Tibial nerve (tissue), 4 donors: ENCODE results near the gene IL15. TPM values are rescaled to one million over a fixed set of nuclear protein-coding genes. Genes with fewer than 3 reads are reported as not detected.

Experiments used
- DNase-seq, 2 donors: peaks; one replicate each; pipeline ENCODE4 v3.0.0-alpha.2; 2019; ENCODE audit warnings: low spot score in 2 of 2
- H3K27ac ChIP-seq, 4 donors: fragments of 200-600 bp; sonication (generic) in 3 of 4; one replicate each; pipeline ENCODE4 v1.5.1; 2017 to 2019; ENCODE audit warnings: mild to moderate bottlenecking in 1 of 4
- H3K27me3 ChIP-seq, 2 donors: fragments of 200-600 bp; sonication (generic) in 1 of 2; one replicate each; pipeline versions ENCODE4 v1.5.1 to v1.6.0; 2017 to 2019
- H3K36me3 ChIP-seq, 3 donors: fragments of 200-600 bp; sonication (generic); one replicate each; pipeline ENCODE4 v1.5.1; 2018 to 2019
- H3K4me1 ChIP-seq, 4 donors: fragments of 200-600 bp; sonication (generic) in 3 of 4; one replicate each; pipeline ENCODE4 v1.5.1; 2017 to 2019
- H3K4me3 ChIP-seq, 4 donors: fragments of 200-600 bp; sonication (generic) in 3 of 4; one replicate each; pipeline ENCODE4 v1.5.1; 2017 to 2019; ENCODE audit warnings: mild to moderate bottlenecking in 1 of 4, moderate library complexity in 1 of 4
- H3K9me3 ChIP-seq, 4 donors: fragments of 200-600 bp; sonication (generic) in 3 of 4; one replicate each; pipeline ENCODE4 v1.5.1; 2017 to 2019
- CTCF ChIP-seq, 5 experiments: fragments of 200-600 bp in 3 of 5; fragments of 450-650 bp in 2 of 5; sonication (generic) in 3 of 5; IDR thresholded peaks; one replicate each; pipeline ENCODE4 v1.5.1; 2016 to 2019; ENCODE audit warnings: antibody characterized with exemption in 5 of 5, mild to moderate bottlenecking in 3 of 5, moderate library complexity in 2 of 5
- EP300 ChIP-seq, 2 donors: sonication (generic); formaldehyde crosslinking; IDR thresholded peaks; one replicate each; pipeline ENCODE4 v1.6.1; 2017; ENCODE audit warnings: antibody characterized with exemption in 2 of 2, mild to moderate bottlenecking in 1 of 2
- POLR2A ChIP-seq, 2 donors: fragments of 450-650 bp; IDR thresholded peaks; one replicate each; pipeline ENCODE4 v1.6.1; 2017; ENCODE audit warnings: antibody characterized with exemption in 2 of 2, mild to moderate bottlenecking in 2 of 2, moderate library complexity in 2 of 2
- WGBS, 2 donors: methylation state at CpG; one replicate each; pipeline ENCODE4 v1.1.5; 2018; 5-methylcytosine and 5-hydroxymethylcytosine counted together
- total RNA-seq, 4 donors: library from RNA; depleted of rRNA; stranded (reverse); fragments of >200 nt; gene quantifications; one replicate each; pipeline ENCODE4 v1.1.0, GENCODE V29; 2016

Gene IL15
- total RNA-seq, 4 donors from 2014 or later = 2.4 to 8.1 (median 6.4) TPM

DNA sequence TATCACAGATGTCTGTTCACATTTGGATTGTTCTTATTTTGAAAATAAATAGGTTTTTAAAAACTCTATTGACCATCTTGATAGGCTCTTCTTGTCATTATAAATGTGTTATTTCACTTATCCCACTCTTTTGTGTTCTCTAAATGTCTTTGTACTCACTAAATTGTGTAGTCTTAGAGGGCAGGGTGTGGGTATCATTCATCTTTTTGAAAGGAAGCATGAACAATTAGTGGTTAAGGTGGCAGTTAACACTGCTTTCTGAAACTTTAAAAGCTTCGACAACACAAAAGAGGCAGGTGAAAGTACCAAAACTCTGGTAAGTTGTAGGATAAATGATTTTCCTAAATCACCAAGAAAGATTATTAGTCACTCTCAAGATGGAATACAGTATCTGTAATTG lies 83.2 kb downstream of the IL15 start:
- TF ChIP-seq EP300 (IDR thresholded peaks at IDR 0.05) = no peak
- TF ChIP-seq CTCF (IDR thresholded peaks at IDR 0.05) = no peak
- TF ChIP-seq POLR2A (IDR thresholded peaks at IDR 0.05) = no peak
- Histone ChIP-seq H3K4me1 (no peaks in the 10 kb centered on the region), H3K27ac (no peak overlapping the region), H3K36me3 (peaks cover 0 to 14% (median 0%) of the 10 kb centered on the region in 3 donors), H3K9me3 (peaks cover 0 to 10% (median 0%) of the 10 kb centered on the region in 4 donors), H3K27me3 (no peaks in the 10 kb centered on the region), H3K4me3 (no peak overlapping the region)
- 95 to 98% methylated on average over 1 of the region's 1 CpG for WGBS, 2 donors
- no peak for DNase-seq

DNA sequence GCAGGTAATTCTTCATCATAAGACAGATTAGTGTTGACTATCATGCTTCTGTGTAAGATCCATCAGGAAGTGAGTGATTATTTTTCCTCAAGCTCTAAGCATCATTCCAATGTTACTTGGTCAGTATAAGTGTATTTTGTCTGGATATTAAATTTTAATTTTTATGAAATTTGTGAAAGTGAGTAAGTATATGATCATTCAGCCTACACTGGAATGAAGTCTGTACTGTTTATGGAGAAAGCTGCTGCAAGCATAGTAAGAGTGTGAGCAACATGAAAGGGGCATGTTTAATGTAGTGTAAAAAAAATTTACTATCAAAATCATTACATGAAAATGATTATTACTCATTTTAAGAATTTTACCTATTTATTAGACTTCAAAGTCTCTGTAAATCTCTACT lies 84.8 kb downstream of the IL15 start:
- Histone ChIP-seq H3K4me3 (no peak overlapping the region), H3K36me3 (peaks cover 0 to 14% (median 0%) of the 10 kb centered on the region in 3 donors), H3K27me3 (no peaks in the 10 kb centered on the region), H3K9me3 (peaks cover 0 to 10% (median 0%) of the 10 kb centered on the region in 4 donors), H3K4me1 (no peaks in the 10 kb centered on the region), H3K27ac (no peak overlapping the region)
- TF ChIP-seq EP300 (IDR thresholded peaks at IDR 0.05) (no peak), CTCF (IDR thresholded peaks at IDR 0.05) (no peak), POLR2A (IDR thresholded peaks at IDR 0.05) (no peak)
- DNase-seq = no peak

DNA sequence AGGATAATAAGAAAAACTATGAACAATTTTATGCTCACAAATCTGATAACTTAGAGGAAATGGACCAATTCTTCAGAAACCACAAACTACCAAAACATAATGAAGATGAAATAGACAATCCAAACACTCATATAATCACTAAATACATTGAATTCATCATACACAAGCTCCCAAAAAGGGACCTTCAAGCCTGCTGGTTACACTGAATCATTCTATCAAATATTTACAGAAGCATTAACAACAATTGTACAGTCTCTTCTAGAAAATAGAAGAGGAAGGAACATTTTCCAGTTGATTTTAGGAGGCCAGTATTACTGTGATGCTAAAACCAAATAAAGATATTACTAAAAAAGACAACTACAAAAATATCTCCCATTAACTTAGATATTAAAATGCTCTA lies 88.3 kb downstream of the IL15 start:
- Histone ChIP-seq H3K36me3 (peaks cover 0 to 14% (median 0%) of the 10 kb centered on the region in 3 donors), H3K4me1 (no peaks in the 10 kb centered on the region), H3K27ac (no peak overlapping the region), H3K4me3 (no peak overlapping the region), H3K9me3 (no peaks in the 10 kb centered on the region), H3K27me3 (no peaks in the 10 kb centered on the region)
- TF ChIP-seq POLR2A (IDR thresholded peaks at IDR 0.05) = no peak
- TF ChIP-seq EP300 (IDR thresholded peaks at IDR 0.05) = no peak
- no peak for TF ChIP-seq CTCF (IDR thresholded peaks at IDR 0.05)
- no peak for DNase-seq

DNA sequence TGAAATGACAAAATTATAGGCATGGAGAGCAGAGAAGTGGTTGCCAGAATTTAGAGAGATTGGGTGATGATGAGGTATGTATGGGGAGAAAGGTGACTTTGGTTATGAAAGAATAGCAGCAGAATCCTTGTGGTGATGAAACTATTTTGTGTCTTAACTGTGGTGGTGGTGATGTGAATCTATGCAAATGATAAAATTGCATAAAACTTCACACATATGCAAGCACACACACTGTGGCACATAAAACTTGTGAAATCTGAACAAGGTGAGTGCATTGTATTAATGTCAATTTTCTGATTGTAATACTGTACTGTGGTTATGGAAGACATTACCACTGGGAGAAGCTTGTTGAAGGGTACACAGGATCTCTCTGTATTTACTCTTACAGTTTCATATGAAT lies 91.0 kb downstream of the IL15 start:
- H3K27ac ChIP-seq = no peak overlapping the region
- no peaks in the 10 kb centered on the region for H3K9me3 ChIP-seq
- H3K4me3 ChIP-seq = no peak overlapping the region
- TF ChIP-seq EP300 (IDR thresholded peaks at IDR 0.05) (no peak), CTCF (IDR thresholded peaks at IDR 0.05) (no peak), POLR2A (IDR thresholded peaks at IDR 0.05) (no peak)
- H3K36me3 ChIP-seq = peaks cover 0 to 31% (median 0%) of the 10 kb centered on the region in 3 donors
- no peaks in the 10 kb centered on the region for H3K4me1 ChIP-seq
- no peaks in the 10 kb centered on the region for H3K27me3 ChIP-seq
- no peak for DNase-seq

DNA sequence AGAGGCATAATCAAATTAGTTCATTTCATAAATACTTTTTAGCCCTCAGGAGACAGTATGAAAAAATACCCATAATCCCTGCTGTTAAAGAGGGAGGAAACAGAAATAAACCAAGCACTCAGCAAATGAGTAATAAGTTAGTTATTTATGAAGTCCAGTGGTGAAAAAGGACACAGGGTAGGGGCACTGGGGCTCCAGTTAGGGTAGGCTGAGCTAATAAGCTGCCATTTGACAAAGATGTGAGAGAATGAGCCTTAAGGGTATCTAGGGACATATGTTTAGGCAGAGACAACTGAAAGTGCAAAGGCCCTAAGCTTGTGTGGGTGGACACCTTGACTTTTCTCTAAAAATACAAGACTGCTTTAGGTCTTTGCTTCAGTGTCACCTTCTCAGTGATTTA lies 94.4 kb downstream of the IL15 start:
- no peak for DNase-seq
- no peak for TF ChIP-seq CTCF (IDR thresholded peaks at IDR 0.05)
- TF ChIP-seq POLR2A (IDR thresholded peaks at IDR 0.05) = no peak
- TF ChIP-seq EP300 (IDR thresholded peaks at IDR 0.05) = no peak
- no peak overlapping the region for H3K27ac ChIP-seq
- H3K4me3 ChIP-seq = no peak overlapping the region
- no peaks in the 10 kb centered on the region for H3K4me1 ChIP-seq
- H3K36me3 ChIP-seq = peaks cover 0 to 46% (median 0%) of the 10 kb centered on the region in 3 donors
- no peaks in the 10 kb centered on the region for H3K9me3 ChIP-seq
- no peaks in the 10 kb centered on the region for H3K27me3 ChIP-seq
